H1 (cell line): ENCODE results near the gene PEPD. TPM values are rescaled to one million over a fixed set of nuclear protein-coding genes. Genes with fewer than 3 reads are reported as not detected.
A peak's percentile ranks its signal among the peaks of the same experiment; 100 is the strongest.

Source experiments
- CTCF ChIA-PET: fragments of 300-600 bp; sonication (Branson Sonifier 250); formaldehyde crosslinking; loops from one replicate; lab custom pipeline; 2021; ENCODE audit not compliant: partially characterized antibody; lab: Charles Lee
- POLR2A ChIA-PET: fragments of 300-600 bp; sonication (Branson Sonifier 250); formaldehyde crosslinking; loops from one replicate; lab custom pipeline; 2021; ENCODE audit warnings: inconsistent platforms; ENCODE audit not compliant: partially characterized antibody; lab: Charles Lee
- DNase-seq, 2 experiments: peaks; one replicate each; pipeline versions ENCODE4 v3.0.0 to v3.0.0-alpha.2; 2010 to 2022; ENCODE audit warnings: low spot score in 2 of 2, low read depth in 1 of 2, mixed read lengths in 1 of 2
- FAIRE-seq: peaks from 2 replicates; lab custom pipeline; 2011; peaks lifted over from hg19 to GRCh38; lab: Jason Lieb, UNC
- H2AFZ ChIP-seq: 2 replicates; pipeline ENCODE4 v1.8.1; 2012; ENCODE audit warnings: low read length, inconsistent platforms
- H2AK5ac ChIP-seq: 2 replicates; pipeline ENCODE4 v1.6.1; 2013; ENCODE audit warnings: low read depth, low read length
- H2BK120ac ChIP-seq: replicated peaks from 2 replicates; pipeline ENCODE3; 2013; ENCODE audit warnings: low read depth, low read length, inconsistent platforms
- H2BK12ac ChIP-seq: 2 replicates; pipeline ENCODE4 v1.6.1; 2013; ENCODE audit warnings: low read depth, low read length
- H2BK15ac ChIP-seq: 2 replicates; pipeline ENCODE4 v1.6.1; 2013; ENCODE audit warnings: low read length
- H2BK20ac ChIP-seq: 2 replicates; pipeline ENCODE4 v1.6.1; 2013; ENCODE audit warnings: low read length
- H2BK5ac ChIP-seq: 2 replicates; pipeline ENCODE4 v1.6.1; 2013; ENCODE audit warnings: low read depth, low read length
- H3K14ac ChIP-seq: 2 replicates; pipeline ENCODE4 v1.6.1; 2013; ENCODE audit warnings: inconsistent platforms; ENCODE audit not compliant: insufficient read length
- H3K18ac ChIP-seq: 2 replicates; pipeline ENCODE4 v1.6.1; 2013; ENCODE audit warnings: low read length; ENCODE audit errors: extremely low read depth
- H3K23ac ChIP-seq: 2 replicates; pipeline ENCODE4 v1.6.1; 2013; ENCODE audit warnings: inconsistent platforms; ENCODE audit not compliant: insufficient read length
- H3K23me2 ChIP-seq: 2 replicates; pipeline ENCODE4 v1.6.1; 2013; ENCODE audit warnings: low read depth, low read length
- H3K27ac ChIP-seq: 2 replicates; pipeline ENCODE4 v1.6.1; 2011; ENCODE audit warnings: low read depth, low read length, inconsistent platforms
- H3K27me3 ChIP-seq, 4 experiments: replicated peaks in 1 of 4; 1 replicate in 1 of 4; 2 replicates in 3 of 4; pipeline versions ENCODE4 v1.6.1 to v1.8.1; 2011 to 2013; ENCODE audit warnings: low read length in 3 of 4, mild to moderate bottlenecking in 3 of 4, inconsistent platforms in 2 of 4, mixed read lengths in 2 of 4, moderate library complexity in 1 of 4; ENCODE audit not compliant: control insufficient read depth in 3 of 4, insufficient read depth in 3 of 4; ENCODE audit errors: extremely low read depth in 1 of 4
- H3K36me3 ChIP-seq, 4 experiments: 2 replicates each; pipeline versions ENCODE4 v1.6.1 to v1.8.1; 2011 to 2013; ENCODE audit warnings: mild to moderate bottlenecking in 4 of 4, low read length in 3 of 4, moderate library complexity in 2 of 4, control low read depth in 1 of 4, inconsistent platforms in 1 of 4; ENCODE audit not compliant: insufficient read depth in 4 of 4, control insufficient read depth in 2 of 4
- H3K4ac ChIP-seq: replicated peaks from 2 replicates; pipeline ENCODE3; 2013; ENCODE audit warnings: low read length, low read depth, mixed read lengths, inconsistent platforms; ENCODE audit not compliant: insufficient read length
- H3K4me1 ChIP-seq, 4 experiments: replicated peaks in 1 of 4; 1 replicate in 1 of 4; 2 replicates in 3 of 4; pipeline versions ENCODE4 v1.6.1 to v1.8.1; 2011 to 2013; ENCODE audit warnings: low read length in 3 of 4, inconsistent platforms in 2 of 4, mixed read lengths in 1 of 4; ENCODE audit not compliant: insufficient read depth in 4 of 4, control insufficient read depth in 3 of 4
- H3K4me2 ChIP-seq, 2 experiments: 2 replicates each; pipeline versions ENCODE4 v1.6.1 to v1.8.1; 2011 to 2013; ENCODE audit warnings: low read depth in 2 of 2, low read length in 2 of 2, control low read depth in 1 of 2, inconsistent platforms in 1 of 2, mild to moderate bottlenecking in 1 of 2; ENCODE audit not compliant: insufficient read depth in 1 of 2
- H3K4me3 ChIP-seq, 4 experiments: fragments of 200-600, 300-600 bp in 1 of 4; sonication (generic), shearing (Covaris generic), sonication (Bioruptor Twin) in 1 of 4; 2 replicates each; pipeline versions ENCODE4 v1.5.1 to v1.8.1; 2011 to 2016; ENCODE audit warnings: low read length in 4 of 4, low read depth in 3 of 4, control low read depth in 2 of 4, inconsistent platforms in 2 of 4, mild to moderate bottlenecking in 2 of 4, mixed read lengths in 1 of 4, moderate library complexity in 1 of 4; ENCODE audit not compliant: insufficient read depth in 2 of 4; ENCODE audit errors: extremely low read depth in 1 of 4
- H3K56ac ChIP-seq: replicated peaks from 2 replicates; pipeline ENCODE3; 2013; ENCODE audit warnings: low read depth, mild to moderate bottlenecking, mixed read lengths, low read length, inconsistent platforms; ENCODE audit not compliant: insufficient read length
- H3K79me1 ChIP-seq: 2 replicates; pipeline ENCODE4 v1.6.1; 2013; ENCODE audit warnings: low read depth, low read length, control low read depth
- H3K79me2 ChIP-seq, 2 experiments: 2 replicates each; pipeline versions ENCODE4 v1.6.1 to v1.8.1; 2012 to 2013; ENCODE audit warnings: low read length in 2 of 2, mild to moderate bottlenecking in 2 of 2, inconsistent platforms in 1 of 2; ENCODE audit not compliant: insufficient read depth in 2 of 2, control insufficient read depth in 1 of 2
- H3K9ac ChIP-seq, 4 experiments: replicated peaks in 1 of 4; 1 replicate in 1 of 4; 2 replicates in 3 of 4; pipeline versions ENCODE4 v1.6.1 to v1.8.1; 2011 to 2013; ENCODE audit warnings: low read depth in 3 of 4, low read length in 3 of 4, control low read depth in 2 of 4, mild to moderate bottlenecking in 2 of 4, moderate library complexity in 2 of 4, inconsistent platforms in 1 of 4; ENCODE audit errors: extremely low read depth in 1 of 4
- H3K9me3 ChIP-seq, 2 experiments: 2 replicates each; pipeline versions ENCODE4 v1.6.1 to v1.8.1; 2012 to 2013; ENCODE audit warnings: mild to moderate bottlenecking in 2 of 2, moderate library complexity in 2 of 2, control low read depth in 1 of 2, inconsistent platforms in 1 of 2, low read depth in 1 of 2, low read length in 1 of 2, mixed read lengths in 1 of 2; ENCODE audit not compliant: insufficient read depth in 2 of 2
- H4K20me1 ChIP-seq, 2 experiments: replicated peaks in 1 of 2; 2 replicates each; pipeline versions ENCODE3 to v1.8.1; 2011 to 2013; ENCODE audit warnings: inconsistent platforms in 2 of 2, low read length in 2 of 2, mild to moderate bottlenecking in 1 of 2; ENCODE audit not compliant: insufficient read depth in 2 of 2, control insufficient read depth in 1 of 2
- H4K5ac ChIP-seq: 2 replicates; pipeline ENCODE4 v1.6.1; 2013; ENCODE audit warnings: low read length, low read depth, mixed read lengths, inconsistent platforms; ENCODE audit not compliant: insufficient read length
- H4K8ac ChIP-seq: 2 replicates; pipeline ENCODE4 v1.8.0; 2013; ENCODE audit warnings: mild to moderate bottlenecking, moderate library complexity, low read length, inconsistent platforms; ENCODE audit not compliant: insufficient read depth; ENCODE audit errors: extremely low read depth
- H4K91ac ChIP-seq: replicated peaks from 2 replicates; pipeline ENCODE3; 2013; ENCODE audit warnings: low read length, mixed read lengths, inconsistent platforms; ENCODE audit not compliant: insufficient read length
- BCL11A ChIP-seq, 2 experiments: IDR thresholded peaks; one replicate each; pipeline ENCODE4 v1.6.1; 2011; ENCODE audit warnings: low read depth in 2 of 2, low read length in 2 of 2, mild to moderate bottlenecking in 2 of 2
- CHD2 ChIP-seq: IDR thresholded peaks from 2 replicates; pipeline ENCODE4 v1.6.1; 2012; ENCODE audit warnings: low read length, improper control_type of control experiment
- E2F6 ChIP-seq: IDR thresholded peaks from 2 replicates; pipeline ENCODE4 v1.6.1; 2012; ENCODE audit warnings: inconsistent platforms
- GABPA ChIP-seq: IDR thresholded peaks from 2 replicates; pipeline ENCODE4 v1.6.1; 2011; ENCODE audit warnings: mild to moderate bottlenecking, low read length, moderate library complexity, borderline replicate concordance; ENCODE audit not compliant: insufficient read depth
- JUN ChIP-seq: IDR thresholded peaks from 2 replicates; pipeline ENCODE4 v1.6.1; 2011; ENCODE audit warnings: low read depth, mild to moderate bottlenecking, improper control_type of control experiment, low read length
- MAFK ChIP-seq: IDR thresholded peaks from 2 replicates; pipeline ENCODE4 v1.6.1; 2012; ENCODE audit warnings: low read depth, mild to moderate bottlenecking, improper control_type of control experiment, low read length
- NRF1 ChIP-seq: IDR thresholded peaks from 2 replicates; pipeline ENCODE4 v1.6.1; 2011; ENCODE audit warnings: mild to moderate bottlenecking, low read depth, low read length, improper control_type of control experiment
- PHF8 ChIP-seq: fragments of 200-600 bp; sonication (generic); conservative IDR thresholded peaks from 2 replicates; pipeline ENCODE4 v1.7.1; 2012; ENCODE audit warnings: low read depth, mild to moderate bottlenecking, inconsistent platforms, low read length, moderate library complexity
- POLR2AphosphoS5 ChIP-seq: IDR thresholded peaks from 2 replicates; pipeline ENCODE4 v1.6.1; 2011; ENCODE audit warnings: low read depth, low read length
- TAF1 ChIP-seq: IDR thresholded peaks from 2 replicates; pipeline ENCODE4 v1.6.1; 2011; ENCODE audit warnings: mild to moderate bottlenecking, low read depth, low read length
- TAF7 ChIP-seq: optimal IDR thresholded peaks from 2 replicates; pipeline ENCODE3; 2011; ENCODE audit warnings: low read depth, mild to moderate bottlenecking, inconsistent platforms, low read length, moderate library complexity, borderline replicate concordance
- TCF12 ChIP-seq: IDR thresholded peaks from 2 replicates; pipeline ENCODE4 v1.6.1; 2011; ENCODE audit warnings: low read depth, mild to moderate bottlenecking, low read length
- USF2 ChIP-seq: IDR thresholded peaks from 2 replicates; pipeline ENCODE4 v1.6.1; 2011; ENCODE audit warnings: low read length, improper control_type of control experiment
- WGBS, 2 experiments: shearing (Covaris generic) in 1 of 2; methylation state at CpG; one replicate each; pipeline versions ENCODE4 v1.1.6 to v1.1.7; 2013 to 2015; ENCODE audit warnings: low lambda C conversion rate in 2 of 2, mixed read lengths in 2 of 2, inconsistent platforms in 1 of 2, low coverage in 1 of 2, missing lambda C conversion rate in 1 of 2; ENCODE audit not compliant: insufficient replicate concordance in 2 of 2, insufficient coverage in 1 of 2, insufficient read length in 1 of 2; ENCODE audit errors: extremely low coverage in 1 of 2, missing lambda C conversion rate in 1 of 2; 5-methylcytosine and 5-hydroxymethylcytosine counted together
- polyA plus RNA-seq, 7 experiments: library from polyadenylated mRNA; depleted of rRNA in 3 of 7; stranded (reverse) in 5 of 7; unstranded in 2 of 7; fragments of >200 nt in 5 of 7; fragments of 200-250 nt in 2 of 7; gene quantifications; 1 replicate in 5 of 7; 2 replicates in 1 of 7; 4 replicates in 1 of 7; pipeline versions ENCODE4 v1.2.1 to v1.2.3, GENCODE V29; 2011 to 2013; ENCODE audit warnings: missing spikeins in 2 of 7, mixed read lengths in 2 of 7
- total RNA-seq: library from RNA; stranded (reverse); fragmentation: NEBNext Ultra II Directional; extraction: Animal tissue kit (Norgen Biotek cat#: 25700); gene quantifications from 2 replicates; pipeline ENCODE4 v1.2.1, GENCODE V29; 2021

Gene PEPD
- total and polyA plus RNA-seq, 2 of the 8 experiments (the other 6 are each of a cell fraction or from before 2014, with no cell fraction given), result 84.1 to 178 TPM

- Histone ChIP-seq H3K79me1 (0 out of 2 replicates have a peak, but pooled peaks cover 3% of the 10 kb centered on the region), H2BK20ac (no peak overlapping the region), H2AFZ (no peak overlapping the region), H4K5ac (no peak overlapping the region), H3K14ac (no peak overlapping the region), H3K18ac (no peak overlapping the region), H2BK15ac (no peak overlapping the region), H3K9ac (no peak overlapping the region), H2AK5ac (no peak overlapping the region), H3K36me3 (no peaks in the 10 kb centered on the region), H3K79me2 (no peaks in the 10 kb centered on the region), H2BK5ac (no peak overlapping the region), H3K4me2 (no peak overlapping the region), H3K23me2 (no peaks in the 10 kb centered on the region), H3K4ac (no peak overlapping the region), H2BK12ac (no peak overlapping the region), H4K20me1 (peaks cover 6 to 16% of the 10 kb centered on the region in 2 experiments), H3K23ac (no peak overlapping the region), H4K91ac (no peak overlapping the region), H3K56ac (no peak overlapping the region), H3K9me3 (no peaks in the 10 kb centered on the region), H3K4me3 (no peak overlapping the region), H2BK120ac (no peak overlapping the region), H4K8ac (peak overlapping the region; percentile 66), H3K27ac (no peak overlapping the region), H3K27me3 (no peaks in the 10 kb centered on the region; a peak in 1 of 7 replicates), H3K4me1 (peaks cover 0 to 4% (median 0%) of the 10 kb centered on the region in 4 experiments; a peak in 2 of 7 replicates)
- no peak for FAIRE-seq
- no peak for DNase-seq
- 90% methylated on average over 13 of the region's 13 CpGs; no CpG with 5 or more reads in 1 of the 2 experiments for WGBS, 2 experiments
- CTCF ChIA-PET, result interaction anchor here (0.5 to 24.5 kb wide), 14 partner anchors 11 to 378 kb away, joined by 3 to 426 read pairs (median 3); no protein-coding TSS in a partner anchor
- POLR2A ChIA-PET, result interaction anchor here (1.1 kb wide), 1 partner anchor 188 kb away, joined by 4 read pairs; the partner anchor contains the start of gene SLC7A10
- no peak for TF ChIP-seq TAF1
- no peak for TF ChIP-seq TCF12
- no peak for TF ChIP-seq POLR2AphosphoS5
- TF ChIP-seq NRF1, result no peak
- TF ChIP-seq E2F6, result no peak
- no peak for TF ChIP-seq BCL11A (IDR thresholded peaks at IDR 0.05; ENCODE audit: low read depth in 2 of 2, low read length in 2 of 2)
- TF ChIP-seq TAF7, result no peak
- TF ChIP-seq JUN, result no peak
- no peak for TF ChIP-seq GABPA
- TF ChIP-seq PHF8, result no peak
- no peak for TF ChIP-seq CHD2
- no peak for TF ChIP-seq MAFK
- TF ChIP-seq USF2, result no peak
These were observed 108.2 kb downstream of the PEPD start for GRCh38 chr19:33413426-33413725.
